Panc1 (cell line): Measurements from ENCODE around the gene FYN. TPM values are rescaled to one million over a fixed set of nuclear protein-coding genes. Genes with fewer than 3 reads are reported as not detected.

Source experiments
- ATAC-seq: fragments of 200-7000 bp; cut with Tn5 transposase; 2 replicates; pipeline ENCODE4 v1.9.1; 2020; ENCODE audit warnings: mild to moderate bottlenecking, moderate library complexity
- BruUV-seq: library from RNA; stranded (reverse); fragments of 400-500 nt; replicated peaks from 2 replicates; lab custom pipeline; 2021; lab: Mats Ljungman, UMichigan
- CTCF ChIA-PET: fragments of 300-600 bp; sonication (Branson Sonifier 250); formaldehyde crosslinking; loops from one replicate; lab custom pipeline; 2022; ENCODE audit warnings: antibody characterized with exemption; lab: Charles Lee
- POLR2A ChIA-PET: fragments of 300-600 bp; sonication (Branson Sonifier 250); formaldehyde crosslinking; loops from one replicate; lab custom pipeline; 2022; ENCODE audit warnings: antibody characterized with exemption; lab: Charles Lee
- DNase-seq: peaks from one replicate; pipeline ENCODE4 v3.0.0-alpha.2; 2010; ENCODE audit warnings: low read depth, low spot score
- H3K27ac ChIP-seq: 2 replicates; pipeline ENCODE4 v1.5.1; 2011; ENCODE audit warnings: mild to moderate bottlenecking, low read length, inconsistent platforms
- H3K27me3 ChIP-seq: fragments of 200-500 bp; sonication (Bioruptor generic); 2 replicates; pipeline ENCODE4 v1.6.0; 2014; ENCODE audit warnings: low read length, inconsistent platforms; ENCODE audit not compliant: control insufficient read depth, insufficient read depth
- H3K36me3 ChIP-seq: fragments of 200-500 bp; sonication (Bioruptor generic); 2 replicates; pipeline ENCODE4 v1.5.1; 2014; ENCODE audit warnings: inconsistent platforms, mild to moderate bottlenecking, low read length, moderate library complexity; ENCODE audit not compliant: control insufficient read depth, insufficient read depth
- H3K4me1 ChIP-seq: 2 replicates; pipeline ENCODE4 v1.5.1; 2011; ENCODE audit warnings: inconsistent platforms, mild to moderate bottlenecking, low read length, moderate library complexity; ENCODE audit not compliant: control insufficient read depth, insufficient read depth
- H3K4me3 ChIP-seq, 2 experiments: 2 replicates each; pipeline ENCODE4 v1.5.1; 2011 to 2012; ENCODE audit warnings: low read depth in 2 of 2, low read length in 2 of 2, mild to moderate bottlenecking in 2 of 2, inconsistent platforms in 1 of 2, moderate library complexity in 1 of 2
- H3K9me3 ChIP-seq: fragments of 200-500 bp; sonication (Bioruptor generic); 2 replicates; pipeline ENCODE4 v1.5.1; 2014; ENCODE audit warnings: low read depth, mild to moderate bottlenecking, inconsistent platforms, low read length, moderate library complexity; ENCODE audit not compliant: control insufficient read depth, insufficient read depth
- CTCF ChIP-seq: fragments of 450-650 bp; IDR thresholded peaks from 2 replicates; pipeline ENCODE4 v1.5.1; 2017; ENCODE audit warnings: mild to moderate bottlenecking
- POLR2AphosphoS5 ChIP-seq: IDR thresholded peaks from 2 replicates; pipeline ENCODE4 v1.6.1; 2012; ENCODE audit warnings: mild to moderate bottlenecking, low read depth, low read length, moderate library complexity
- REST ChIP-seq, 2 experiments: IDR thresholded peaks; 2 replicates each; pipeline ENCODE4 v1.6.1; 2011 to 2012; ENCODE audit warnings: low read depth in 2 of 2, control low read depth in 1 of 2, low read length in 1 of 2, mild to moderate bottlenecking in 1 of 2, moderate library complexity in 1 of 2; ENCODE audit not compliant: insufficient read depth in 1 of 2
- SIN3A ChIP-seq: IDR thresholded peaks from 2 replicates; pipeline ENCODE4 v1.6.1; 2012; ENCODE audit warnings: low read depth, mild to moderate bottlenecking, low read length, moderate library complexity, borderline replicate concordance; ENCODE audit not compliant: insufficient read depth
- TCF7L2 ChIP-seq: IDR thresholded peaks from 2 replicates; pipeline ENCODE4 v1.6.1; 2011; ENCODE audit warnings: mild to moderate bottlenecking, low read depth, low read length, inconsistent platforms
- in situ Hi-C: cut with HindIII; loops from 2 replicates; pipeline ENCODE4 v1.10.0; 2016; ENCODE audit warnings: low sequenced_read_pairs, low pct_unique_long_range_greater_than_20kb
- intact Hi-C: fragments of 100-400 bp; cut with micrococcal nuclease; formaldehyde crosslinking; loops from one replicate; pipeline ENCODE4 v1.10.0; 2022; ENCODE audit not compliant: unreplicated experiment
- total RNA-seq: library from RNA; stranded (reverse); gene quantifications from one replicate; pipeline ENCODE4 v1.2.1, GENCODE V29; 2021; ENCODE audit not compliant: unreplicated experiment

FYN gene
- total RNA-seq, 1 experiment from 2014 or later, result 4.2 TPM

GRCh38 chr6:111846492-111847409, 26.5 kb downstream of the FYN start:
- ATAC-seq (no peak), DNase-seq (no peak)
- no TSS peak for BruUV-seq
- TF ChIP-seq POLR2AphosphoS5, result no peak
- in situ Hi-C loops, result no loop called here
- Histone ChIP-seq H3K36me3 (no peaks in the 10 kb centered on the region), H3K4me1 (no peaks in the 10 kb centered on the region), H3K27me3 (peaks cover 3% of the 10 kb centered on the region; the same call in 1 of the 2 replicates), H3K27ac (no peak overlapping the region), H3K4me3 (no peak overlapping the region), H3K9me3 (no peaks in the 10 kb centered on the region)
- intact Hi-C loops, result no loop called here
- ChIA-PET CTCF (no interaction called here), POLR2A (interaction anchor here (0.5 kb wide), 1 partner anchor 364 kb away, joined by 3 read pairs; the partner anchor contains the start of gene REV3L)

GRCh38 chr6:111846066-111846465, 27.2 kb downstream of the FYN start:
- TF ChIP-seq SIN3A, result no peak
- no peak for TF ChIP-seq CTCF
- no peak for TF ChIP-seq TCF7L2
- TF ChIP-seq REST (IDR thresholded peaks at IDR 0.05; ENCODE audit: insufficient read depth in 1 of 2, low read depth in 2 of 2, low read length in 1 of 2), result no peak
- TF ChIP-seq POLR2AphosphoS5, result no peak
- BruUV-seq, result no TSS peak
- no peak overlapping the region for H3K27ac ChIP-seq
- no peak for DNase-seq
- intact Hi-C loops, result no loop called here
- no peaks in the 10 kb centered on the region for H3K4me1 ChIP-seq
- peaks cover 3% of the 10 kb centered on the region; the same call in 1 of the 2 replicates for H3K27me3 ChIP-seq
- H3K36me3 ChIP-seq, result no peaks in the 10 kb centered on the region
- ATAC-seq, result no peak
- in situ Hi-C loops, result no loop called here
- ChIA-PET POLR2A (no interaction called here), CTCF (no interaction called here)
- no peak overlapping the region for H3K4me3 ChIP-seq
- H3K9me3 ChIP-seq, result no peaks in the 10 kb centered on the region

- Histone ChIP-seq H3K4me3 (no peak overlapping the region), H3K27me3 (peaks cover 3% of the 10 kb centered on the region; the same call in 1 of the 2 replicates), H3K4me1 (no peaks in the 10 kb centered on the region), H3K27ac (no peak overlapping the region), H3K9me3 (no peaks in the 10 kb centered on the region), H3K36me3 (no peaks in the 10 kb centered on the region)
- ATAC-seq (no peak), DNase-seq (no peak)
- ChIA-PET CTCF (no interaction called here), POLR2A (no interaction called here)
- in situ Hi-C loops (no loop called here), intact Hi-C loops (no loop called here)
- no TSS peak for BruUV-seq
- no peak for TF ChIP-seq POLR2AphosphoS5
- TF ChIP-seq CTCF, result no peak
- no peak for TF ChIP-seq REST (IDR thresholded peaks at IDR 0.05; ENCODE audit: insufficient read depth in 1 of 2, low read depth in 2 of 2, low read length in 1 of 2)
- TF ChIP-seq SIN3A, result no peak
- no peak for TF ChIP-seq TCF7L2
Observed at GRCh38 chr6:111845441-111845871, 27.8 kb downstream of the FYN start.
